ENCODE results near the gene TIMM50.

GRCh38 chr19:39539518-39540332 lies 59.1 kb downstream of the TIMM50 start, which contains the start of gene EID2:
- TF ChIP-seq POLR2A (IDR thresholded peaks at IDR 0.05; ENCODE audit: extremely low read depth, insufficient read length) (peak; percentile 41), CTCF (IDR thresholded peaks at IDR 0.05; ENCODE audit: low read depth, low read length) (peak; percentile 34), MAX (IDR thresholded peaks at IDR 0.05; ENCODE audit: low read depth, low read length) (peak; percentile 63), MYC (IDR thresholded peaks at IDR 0.05; ENCODE audit: low read depth, low read length) (no peak)
